Erythroblast (primary cell): Measurements from ENCODE around the gene TRIM65.

Experiments used
- GATA1 ChIP-seq: IDR thresholded peaks from 2 replicates; pipeline ENCODE4 v1.6.1; 2011; ENCODE audit warnings: low read depth, mild to moderate bottlenecking, control low read depth, low read length, moderate library complexity
- POLR2A ChIP-seq: IDR thresholded peaks from 2 replicates; pipeline ENCODE4 v1.6.1; 2011; ENCODE audit warnings: mild to moderate bottlenecking, low read length

DNA sequence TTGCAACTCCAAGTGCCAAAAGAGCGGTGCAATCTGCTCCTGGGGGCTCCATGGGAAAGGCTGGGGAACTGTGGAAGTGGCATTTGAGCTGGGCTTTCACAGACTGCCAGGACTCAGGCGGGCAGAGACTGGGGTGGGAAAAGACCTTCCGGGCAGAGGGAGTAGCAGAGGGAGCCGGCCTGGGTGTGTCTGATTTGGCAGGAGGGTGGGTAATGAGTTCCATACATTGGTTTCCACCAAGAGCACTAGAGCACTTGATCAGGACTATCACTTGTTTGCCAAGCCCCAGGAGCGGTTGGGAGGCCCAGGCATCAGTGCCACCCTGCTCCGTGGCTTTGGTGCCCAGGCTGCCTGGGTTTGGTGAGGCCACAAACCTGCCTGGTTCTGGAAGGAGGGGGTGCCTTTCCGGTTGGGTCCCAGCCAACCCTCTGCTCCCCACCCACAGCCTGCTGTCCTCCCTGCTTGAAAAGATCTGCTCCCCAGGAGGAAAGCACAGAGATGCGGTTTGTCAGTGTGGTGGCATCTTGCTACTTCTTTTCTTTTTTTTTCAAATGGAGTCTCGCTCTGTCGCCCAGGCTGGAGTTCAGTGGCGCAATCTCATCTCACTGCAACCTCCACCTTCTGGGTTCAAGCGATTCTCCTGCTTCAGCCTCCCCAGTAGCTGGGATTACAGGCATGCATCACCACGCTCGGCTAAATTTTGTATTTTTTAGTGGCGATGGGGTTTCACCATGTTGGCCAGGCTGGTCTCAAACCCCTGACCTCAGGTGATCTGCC is 14.9 kb downstream of the TRIM65 start:
- no peak for TF ChIP-seq POLR2A
- TF ChIP-seq GATA1, result no peak
